GM12892 (cell line): ENCODE data around the gene ADCYAP1.

ENCODE experiments used
- POLR2A ChIP-seq: IDR thresholded peaks from 2 replicates; pipeline ENCODE4 v1.6.1; 2011; ENCODE audit warnings: low read depth, low read length, control low read depth
- POLR2AphosphoS5 ChIP-seq: IDR thresholded peaks from 2 replicates; pipeline ENCODE4 v1.6.1; 2011; ENCODE audit warnings: low read depth, low read length, control low read depth

- no peak for TF ChIP-seq POLR2A
- no peak for TF ChIP-seq POLR2AphosphoS5
Measured at GRCh38 chr18:926946-927345, 22.3 kb downstream of the ADCYAP1 start.
